GM11168 (cell line): ENCODE results near the gene CTNNBL1.

Source experiments
- in situ Hi-C: fragments of 300-500 bp; cut with MboI; formaldehyde crosslinking; loops from one replicate; pipeline ENCODE4 v1.12.0; 2022; ENCODE audit warnings: low sequenced_read_pairs; ENCODE audit not compliant: unreplicated experiment

CTNNBL1 gene

DNA sequence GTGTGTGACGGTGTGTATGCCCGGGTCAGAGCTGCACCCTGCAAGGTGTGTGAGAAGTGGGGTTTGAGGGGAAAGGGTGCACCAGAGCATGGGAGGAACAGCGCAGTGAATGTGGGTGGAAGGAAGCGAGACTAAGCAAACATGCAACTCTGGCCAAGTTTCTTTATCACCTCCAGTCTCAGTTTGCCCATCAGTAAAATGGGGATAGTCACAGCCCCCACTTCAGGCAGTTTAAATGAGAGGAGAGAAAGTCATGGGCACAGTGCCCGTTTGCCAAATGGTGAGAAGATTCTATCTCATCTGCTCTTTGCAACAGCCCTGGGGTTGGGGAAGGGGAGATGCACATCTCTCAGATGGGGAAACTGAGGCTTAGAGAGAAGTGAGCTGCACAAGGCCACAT is 196.3 kb downstream of the CTNNBL1 start:
- in situ Hi-C loops = no loop called here

DNA sequence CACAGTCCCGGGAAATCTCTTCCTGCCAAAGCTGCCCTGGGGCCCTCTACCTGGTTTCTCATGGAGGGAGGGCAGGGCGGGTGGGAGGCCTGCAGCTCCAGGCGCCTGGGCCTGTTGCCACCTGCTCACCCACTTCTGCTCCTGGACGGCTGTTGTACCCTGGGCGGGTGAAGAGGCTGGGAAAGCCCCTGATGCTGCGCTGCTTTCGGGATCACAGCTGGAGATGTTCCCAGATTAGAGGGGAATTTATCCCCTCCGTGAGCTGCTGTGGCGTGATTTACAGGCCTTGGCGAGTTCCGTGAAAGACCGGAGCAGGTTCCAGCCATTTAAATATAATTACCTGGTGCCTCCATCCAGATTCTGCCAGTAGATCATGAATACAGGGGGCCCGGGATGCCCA is 196.8 kb downstream of the CTNNBL1 start:
- in situ Hi-C loops = no loop called here

DNA sequence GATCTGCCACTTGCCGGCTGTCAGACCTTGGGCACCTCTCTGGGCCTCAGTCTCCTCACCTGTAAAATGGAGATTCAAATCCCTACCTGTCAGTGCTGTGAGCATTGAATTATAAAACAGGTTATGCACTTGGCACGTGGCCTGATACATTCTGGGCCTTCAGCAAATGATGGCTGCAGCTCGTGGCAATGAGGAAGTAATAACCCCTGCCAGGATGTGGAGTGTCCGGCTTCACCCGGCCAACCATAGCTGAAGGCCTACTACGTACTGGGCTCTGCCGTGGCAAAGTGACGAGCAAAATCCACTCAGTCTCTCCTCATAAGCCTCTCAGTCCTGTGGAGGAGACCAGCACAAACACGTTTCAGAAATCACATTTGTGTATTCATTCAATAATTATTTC is 198.2 kb downstream of the CTNNBL1 start:
- in situ Hi-C loops = no loop called here

DNA sequence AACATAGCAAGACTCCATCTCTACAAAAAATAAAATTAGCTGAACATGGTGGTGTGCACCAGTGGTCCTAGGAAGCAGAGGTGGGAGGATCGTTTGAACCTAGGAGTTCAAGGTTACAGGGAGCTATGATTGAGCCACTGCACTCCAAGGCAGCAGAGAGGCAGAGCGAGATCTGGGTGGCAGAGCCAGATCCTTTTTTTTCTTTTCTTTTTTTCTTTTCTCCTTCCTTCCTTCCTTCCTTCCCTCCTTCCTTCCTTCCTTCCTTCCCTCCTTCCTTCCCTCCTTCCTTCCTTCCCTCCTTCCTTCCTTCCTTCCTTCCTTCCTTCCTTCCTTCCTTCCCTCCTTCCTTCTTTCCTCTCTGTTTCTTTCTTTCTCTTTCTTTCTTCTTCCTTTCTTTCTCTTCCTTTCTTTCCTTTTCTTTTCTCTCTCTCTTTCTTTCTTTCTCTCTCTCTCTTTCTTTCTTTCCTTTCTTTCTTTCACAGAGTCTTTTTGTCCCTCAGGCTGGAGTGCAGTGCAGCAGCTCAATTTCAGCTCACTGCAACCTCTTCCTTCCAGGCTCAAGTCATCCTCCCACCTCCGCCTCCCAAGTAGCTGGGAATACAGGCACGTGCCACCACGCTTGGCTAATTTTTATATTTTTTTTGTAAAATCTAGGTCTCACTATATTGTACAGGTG is 199.9 kb downstream of the CTNNBL1 start:
- in situ Hi-C loops = no loop called here

DNA sequence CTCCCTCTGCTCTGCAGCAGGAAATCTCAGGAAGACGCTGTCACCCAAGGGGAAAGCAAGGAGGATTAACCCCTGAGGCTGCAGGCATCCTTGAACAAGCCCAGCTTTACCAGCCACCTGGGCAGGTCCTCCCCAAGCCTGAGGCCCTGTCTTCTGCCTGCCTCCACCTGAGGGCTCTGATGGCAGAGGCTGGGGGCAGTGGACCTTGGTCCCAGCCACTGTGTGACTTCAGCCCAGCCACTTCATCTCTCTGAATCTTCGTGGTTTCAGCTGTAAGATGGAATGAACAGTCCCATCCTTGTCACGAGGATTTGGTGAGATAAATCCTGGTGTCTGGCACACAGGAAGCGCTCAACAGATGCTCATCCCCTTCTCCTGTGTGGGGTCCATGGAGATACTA is 200.6 kb downstream of the CTNNBL1 start:
- in situ Hi-C loops = no loop called here

DNA sequence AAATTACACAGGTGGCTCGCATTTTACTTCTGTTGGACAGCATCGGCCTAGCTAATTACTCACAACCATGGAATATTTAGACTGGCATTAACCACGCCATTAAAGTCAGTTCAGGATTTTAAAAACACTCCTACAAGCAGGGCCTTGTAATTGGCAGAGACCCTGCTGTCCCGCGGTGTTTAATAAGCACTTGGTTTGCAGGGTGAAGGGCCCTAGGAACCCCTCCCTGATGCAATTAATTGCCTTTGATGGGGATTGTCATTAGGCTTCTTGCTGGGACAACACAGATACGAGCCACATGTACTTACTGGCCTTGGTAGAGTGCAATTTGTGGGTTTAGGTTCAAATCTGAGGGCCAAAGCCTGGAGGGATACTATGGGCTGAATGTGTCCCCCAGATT is 201.3 kb downstream of the CTNNBL1 start:
- in situ Hi-C loops = no loop called here

DNA sequence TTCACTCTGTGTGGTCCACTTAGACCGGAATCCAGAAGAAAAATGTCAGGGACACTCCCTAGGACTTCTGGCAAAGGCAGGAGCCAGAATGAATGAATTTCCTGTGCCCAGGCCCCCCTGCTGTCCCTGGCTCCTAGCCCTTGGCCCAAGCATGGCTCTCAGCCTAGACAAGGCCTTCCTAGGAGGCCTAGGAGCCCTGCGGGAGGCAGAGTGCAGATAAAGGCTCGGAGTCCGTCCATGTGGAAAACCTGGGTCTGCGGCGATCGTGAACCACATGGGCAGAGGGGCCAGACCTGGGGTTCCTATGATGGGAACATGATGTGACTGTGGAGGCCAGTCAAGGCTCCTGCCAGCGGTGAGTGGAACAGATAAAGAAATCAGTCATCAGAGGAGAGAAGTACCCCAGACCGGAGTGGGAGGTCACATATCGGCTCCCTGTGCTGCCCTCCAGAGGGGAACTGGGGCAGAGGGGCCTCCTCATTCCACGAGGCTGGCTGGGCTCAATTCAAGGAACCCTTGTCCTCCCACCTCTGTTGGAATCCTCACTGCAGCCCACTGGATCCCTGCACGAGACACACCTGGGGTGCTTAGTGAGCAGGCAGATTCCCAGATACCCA is 203.2 kb downstream of the CTNNBL1 start:
- in situ Hi-C loops = no loop called here

DNA sequence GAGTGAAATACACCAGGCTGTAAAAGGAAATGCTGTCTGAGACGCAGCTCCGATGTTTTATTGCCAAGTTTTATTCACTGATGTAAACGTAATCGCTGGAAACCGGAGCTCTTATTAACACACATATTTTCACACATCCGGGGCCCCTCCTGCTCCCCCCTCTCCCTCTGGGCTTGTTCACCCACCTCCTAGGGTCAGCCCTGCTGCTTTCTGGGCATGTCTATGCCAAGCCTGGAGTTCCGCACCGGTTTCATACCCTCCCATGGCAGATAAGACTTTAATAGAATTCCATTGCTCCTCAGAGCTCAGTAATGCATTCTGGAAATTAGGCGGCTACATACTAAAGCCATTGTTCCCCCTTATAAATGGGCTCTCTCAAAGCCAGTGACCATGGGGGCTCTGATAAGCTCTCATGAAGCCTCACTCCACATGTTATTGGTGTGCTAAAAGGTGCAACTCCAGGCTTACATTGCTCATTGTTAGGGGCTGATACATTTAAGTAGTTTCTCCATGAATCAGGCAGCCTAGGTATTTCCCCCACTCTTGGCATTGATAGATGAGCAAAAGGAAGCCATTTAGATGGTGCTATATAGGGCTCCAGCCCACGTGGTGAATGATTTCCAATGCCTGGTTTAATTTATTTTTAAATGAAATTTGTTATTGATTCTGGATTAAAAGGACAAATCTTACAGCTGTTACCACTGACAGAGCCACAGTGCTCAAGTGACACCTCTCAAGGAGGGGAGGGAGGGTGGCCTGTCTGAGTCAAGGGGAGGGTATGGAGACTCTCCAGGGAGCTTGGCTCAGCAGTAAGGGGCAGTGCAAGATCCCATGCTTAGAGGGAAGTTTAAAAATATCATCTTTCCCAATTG is 204.6 kb downstream of the CTNNBL1 start:
- in situ Hi-C loops = no loop called here

DNA sequence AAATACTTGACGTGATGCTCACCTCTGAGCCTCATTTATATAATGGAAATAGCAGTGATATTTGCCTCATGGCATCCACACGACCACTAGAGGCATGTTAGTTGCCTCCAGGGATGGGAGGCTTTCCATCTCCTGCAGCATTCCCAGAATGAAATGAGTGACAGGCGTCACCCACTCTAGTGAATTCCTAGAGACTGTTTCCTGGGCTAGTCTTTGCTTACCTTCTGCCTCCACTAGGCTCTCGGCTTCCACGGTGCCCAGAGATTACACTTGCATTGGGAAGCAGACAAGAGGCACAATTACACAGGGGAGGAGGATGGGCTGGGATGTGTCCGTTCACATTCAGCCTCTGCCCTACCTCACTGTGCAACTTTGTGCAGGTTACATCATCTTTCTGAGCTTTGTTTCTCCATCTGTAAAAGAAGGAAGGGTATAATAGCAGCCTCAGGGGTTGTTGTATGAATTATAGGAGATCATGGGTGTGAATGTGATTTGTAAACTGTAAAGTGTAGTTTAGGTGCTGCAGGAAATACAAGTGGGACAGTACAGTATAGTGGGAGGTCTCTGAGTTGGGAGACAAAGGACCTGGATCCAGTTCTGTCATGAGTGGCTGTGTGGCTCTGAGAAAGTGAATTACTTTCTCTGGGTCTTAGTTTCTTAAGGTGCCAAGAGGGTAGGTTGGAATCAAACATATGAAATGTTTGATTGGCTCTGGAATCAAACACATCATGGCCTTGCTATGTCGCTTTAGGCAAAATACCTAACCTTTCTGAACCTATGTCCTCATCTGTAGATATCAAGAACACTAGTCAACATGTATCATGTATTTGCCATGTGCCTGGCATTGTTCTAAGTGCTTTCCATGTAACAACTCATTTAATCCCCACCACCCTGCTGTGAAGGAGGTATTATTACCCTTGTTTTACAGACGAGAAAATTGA is 205.5 kb downstream of the CTNNBL1 start:
- in situ Hi-C loops = no loop called here

DNA sequence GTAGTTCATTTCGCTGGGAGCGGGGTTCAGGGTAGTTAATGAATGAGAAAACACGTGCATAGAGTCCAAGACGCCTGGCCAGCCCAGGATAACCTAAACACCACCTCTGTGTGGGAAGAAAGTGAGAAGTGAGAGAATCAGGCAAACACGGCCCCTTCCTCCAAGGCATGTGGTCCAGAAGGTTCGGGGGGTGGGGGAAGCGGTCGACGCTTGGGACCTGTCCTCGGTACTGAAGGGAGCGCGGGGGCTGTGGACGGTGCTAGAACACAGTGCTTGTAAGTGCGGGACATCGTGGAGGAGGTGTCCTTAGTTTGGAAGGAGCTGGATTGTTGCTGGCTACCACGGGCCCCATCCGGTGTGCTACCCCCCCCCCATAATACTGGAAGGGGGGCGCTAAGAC is 207.4 kb downstream of the CTNNBL1 start:
- in situ Hi-C loops = no loop called here

DNA sequence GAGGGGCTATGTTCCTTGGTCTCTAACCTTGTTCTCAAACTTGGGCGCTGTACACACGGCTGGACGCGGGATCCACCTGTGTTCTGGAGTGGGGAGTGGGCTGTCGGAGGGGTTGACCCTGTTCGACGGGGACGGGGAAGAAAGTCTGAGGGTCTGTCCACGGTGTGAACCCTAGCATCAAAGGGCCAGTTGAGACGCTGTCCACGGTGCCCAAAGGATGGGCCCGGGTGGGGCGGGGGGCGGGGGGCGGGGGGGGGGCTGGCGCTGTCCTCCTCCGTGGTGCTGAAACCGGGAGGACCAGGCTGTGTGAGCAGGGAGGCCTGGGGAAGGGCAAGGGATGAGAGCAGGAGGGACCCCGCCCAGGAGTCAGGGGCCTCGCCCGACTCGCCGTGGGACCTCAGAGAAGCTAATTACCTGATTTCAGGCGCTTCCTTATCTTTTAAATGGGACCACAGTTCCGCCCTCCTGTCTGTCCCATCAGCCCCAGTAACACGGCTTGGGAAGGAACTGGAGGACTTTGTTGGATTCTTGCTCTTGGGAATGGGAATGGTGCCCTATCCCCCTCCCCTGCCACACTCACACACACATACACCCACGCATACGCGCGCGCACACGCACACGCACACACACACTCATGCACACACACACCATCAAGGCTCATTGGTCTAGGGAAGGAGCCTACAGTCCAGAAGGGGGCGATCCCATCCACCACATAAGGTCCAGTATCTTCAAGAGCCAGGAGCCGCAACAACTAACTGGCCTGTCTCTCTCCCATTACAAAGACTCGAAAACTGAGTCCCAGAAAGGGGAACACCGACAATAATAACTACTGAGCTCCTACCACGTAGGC is 208.0 kb downstream of the CTNNBL1 start:
- in situ Hi-C loops = no loop called here

DNA sequence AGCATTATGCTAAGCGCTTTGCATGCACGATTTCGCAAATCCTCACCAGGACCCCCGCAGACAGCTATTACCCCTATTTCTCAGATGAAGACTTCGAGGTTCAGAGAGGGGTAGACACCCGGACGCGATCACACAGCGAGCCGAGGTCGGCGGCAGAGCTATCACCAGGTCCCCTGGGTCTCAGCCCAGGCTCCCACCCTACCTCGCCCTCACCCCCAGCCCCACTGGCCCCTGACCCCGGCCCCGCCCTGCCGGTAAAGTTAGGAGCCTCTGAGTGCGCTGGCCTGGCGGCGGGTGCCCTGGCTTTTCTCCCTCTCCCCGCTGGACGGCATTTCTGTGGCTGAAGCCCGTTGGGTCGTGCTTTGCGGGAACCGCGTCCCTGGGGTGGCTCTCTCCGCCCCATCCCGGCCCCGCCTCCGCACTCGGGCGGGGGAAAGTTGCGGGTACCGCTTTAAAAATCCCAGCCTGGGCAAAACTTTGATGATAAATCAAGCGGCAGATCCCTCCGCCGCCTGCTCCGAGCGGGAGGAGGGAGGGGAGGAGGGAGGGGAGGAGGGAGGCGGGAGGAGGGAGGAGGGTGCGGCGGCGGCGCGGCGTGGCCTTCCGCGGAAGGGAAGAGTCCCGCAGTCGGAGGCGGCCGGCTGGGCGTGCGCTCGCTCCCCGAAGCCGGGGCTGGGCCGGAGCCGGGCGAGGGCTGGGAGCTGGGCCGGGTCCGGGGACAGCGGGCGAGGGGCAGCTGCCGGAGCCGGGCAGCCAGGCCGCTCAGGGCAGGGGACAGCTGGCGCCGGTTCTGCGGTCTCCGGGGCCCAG is 208.9 kb downstream of the CTNNBL1 start, which contains the start of gene VSTM2L:
TSS of gene VSTM2L (plus strand) at position 624 of the 810 bp plus-strand sequence. CDS start 224 bp downstream, outside the sequence.
- in situ Hi-C loops = no loop called here

DNA sequence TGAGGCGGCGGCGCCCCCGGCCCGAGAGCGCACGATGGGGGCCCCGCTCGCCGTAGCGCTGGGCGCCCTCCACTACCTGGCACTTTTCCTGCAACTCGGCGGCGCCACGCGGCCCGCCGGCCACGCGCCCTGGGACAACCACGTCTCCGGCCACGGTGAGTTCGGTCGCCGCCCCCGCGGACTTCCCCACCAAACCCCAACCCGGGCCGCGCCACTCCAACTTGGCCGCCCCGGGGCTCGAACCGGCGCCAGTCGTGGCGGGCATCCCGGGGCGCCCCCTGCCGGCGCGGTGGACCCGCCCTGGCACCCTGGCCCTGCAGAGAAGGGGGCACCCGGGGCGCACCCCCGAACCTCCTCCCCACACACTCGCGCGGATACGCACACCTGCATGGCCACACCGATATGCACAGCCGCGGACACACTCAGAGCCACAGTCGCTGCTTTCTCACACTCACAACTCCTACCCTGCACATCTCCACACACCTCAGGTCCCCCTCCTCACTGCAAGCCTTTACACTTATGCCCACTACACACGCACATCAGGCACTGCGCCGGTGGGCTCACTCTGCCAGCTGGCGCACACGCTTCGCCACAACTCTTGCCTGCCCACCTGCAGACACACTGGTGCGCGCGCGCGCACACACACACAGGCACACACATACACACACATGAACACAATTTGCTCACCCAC is 209.6 kb downstream of the CTNNBL1 start:
- in situ Hi-C loops = no loop called here

DNA sequence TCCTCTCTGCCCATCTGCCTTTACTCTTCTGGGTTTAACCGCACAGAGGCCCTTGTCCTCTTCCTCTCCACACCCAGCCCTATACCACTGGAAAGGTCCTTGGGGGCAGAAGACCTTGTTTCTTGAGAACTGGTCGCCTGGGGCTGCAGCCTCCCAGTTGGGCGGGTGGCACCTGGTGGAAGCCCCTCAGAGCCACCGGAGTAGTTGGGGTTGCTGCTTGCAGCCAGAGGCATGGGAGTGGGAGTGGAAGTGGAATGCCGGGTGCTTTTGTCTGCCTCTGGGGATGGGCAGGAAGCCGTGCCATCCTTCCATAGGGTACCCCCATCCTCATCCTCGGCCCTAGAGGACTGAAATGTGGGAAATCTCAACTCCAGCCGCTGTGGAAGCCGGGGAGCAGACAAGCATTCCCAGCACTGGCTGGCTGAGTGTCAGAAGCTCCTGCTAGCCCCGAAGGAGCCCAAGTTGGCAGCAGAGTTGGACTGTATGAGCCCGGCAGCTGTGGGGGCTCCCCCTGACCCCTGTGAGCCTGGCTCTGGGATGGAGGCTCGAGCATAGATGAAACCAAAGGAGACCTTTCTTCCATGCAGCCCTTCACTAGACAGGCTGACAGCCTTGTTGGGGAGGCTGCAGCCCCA is 210.3 kb downstream of the CTNNBL1 start:
- in situ Hi-C loops = no loop called here

DNA sequence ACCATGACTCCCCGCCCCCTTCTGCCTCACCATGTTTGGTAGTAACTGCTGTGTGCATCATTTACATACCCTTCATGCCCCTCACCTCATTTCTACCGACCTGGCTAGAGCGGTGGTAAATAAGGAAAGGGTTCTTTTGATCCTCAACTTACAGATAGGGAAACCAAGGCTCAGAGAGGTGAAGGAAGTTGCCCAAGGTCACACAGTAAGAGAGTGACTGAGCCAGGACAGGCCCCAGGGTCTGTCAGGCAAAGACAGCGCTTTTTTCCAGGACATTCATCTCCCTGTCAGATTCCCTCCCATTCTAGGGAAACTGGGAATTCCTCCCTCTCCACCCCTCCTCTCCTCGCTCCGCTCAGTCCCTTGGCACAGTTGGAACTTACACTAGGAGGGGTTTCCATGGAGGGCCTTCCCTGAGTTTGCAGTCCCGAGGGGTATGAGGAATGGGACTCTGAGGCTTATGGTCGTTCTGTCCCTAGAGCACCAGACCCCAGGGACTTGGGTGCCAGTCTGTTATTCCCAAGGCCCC is 211.1 kb downstream of the CTNNBL1 start:
- in situ Hi-C loops = no loop called here

DNA sequence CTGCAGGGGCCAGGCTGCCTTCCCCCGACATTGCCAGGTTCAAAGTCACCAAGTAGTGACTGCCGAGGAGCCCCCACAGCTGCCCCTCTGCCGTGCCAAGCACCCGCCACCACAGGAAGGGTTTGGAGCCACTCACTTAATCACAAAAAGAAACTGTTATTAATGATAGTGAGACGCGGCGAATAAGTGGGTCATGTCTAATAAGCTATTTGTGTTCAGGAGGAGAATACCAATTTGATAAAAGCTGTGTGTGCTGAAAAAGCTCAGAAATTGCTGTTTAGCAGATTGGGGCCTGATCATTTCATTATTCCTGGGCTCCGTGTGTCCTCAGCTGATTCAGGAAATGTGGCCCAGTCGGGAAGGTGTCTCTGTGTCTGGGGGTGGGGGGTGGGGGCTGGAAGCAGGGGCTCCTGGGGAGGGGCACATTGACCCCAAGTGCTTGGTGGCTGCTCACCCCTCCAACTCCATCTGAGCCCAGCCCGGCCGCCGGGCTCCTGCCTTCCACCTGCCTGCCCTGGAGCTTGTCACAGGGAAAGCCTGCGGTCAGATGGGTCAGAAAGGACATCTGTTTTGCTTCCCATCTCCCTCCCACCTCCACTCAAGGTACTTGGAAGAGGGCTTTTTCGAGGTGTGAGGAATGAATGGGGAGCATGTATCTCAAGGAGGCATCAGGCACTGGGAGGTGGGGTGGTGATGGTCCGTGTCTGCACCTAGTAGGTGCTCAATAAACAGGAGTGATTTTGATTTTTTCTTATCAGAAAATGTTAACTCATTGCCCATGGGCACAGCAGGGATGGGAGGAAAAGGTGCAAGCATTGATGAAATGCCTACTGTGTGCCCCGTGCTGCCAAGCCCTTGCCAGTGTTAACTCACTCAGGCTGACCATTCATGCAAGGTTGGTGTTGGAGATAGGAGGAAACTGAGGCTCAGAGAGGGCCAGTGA is 212.1 kb downstream of the CTNNBL1 start:
- in situ Hi-C loops = no loop called here
